G401 (cell line): Measurements from ENCODE around the gene TRMU. TPM values are rescaled to one million over a fixed set of nuclear protein-coding genes. Genes with fewer than 3 reads are reported as not detected.
"Not testable (repeated sequence)": the region's sequence is repeated elsewhere in the genome, so short reads cannot be mapped to it uniquely, and the experiment has no call there.

ENCODE experiments used
- DNase-seq: peaks from one replicate; pipeline ENCODE4 v3.0.0-alpha.2; 2015; ENCODE audit warnings: low spot score
- in situ Hi-C: cut with HindIII; loops from 2 replicates; pipeline ENCODE4 v1.10.0; 2016; ENCODE audit warnings: low sequenced_read_pairs, mixed read lengths
- total RNA-seq: library from RNA; depleted of rRNA; stranded (reverse); fragments of >200 nt; shearing (Covaris generic); gene quantifications from 2 replicates; pipeline ENCODE4 v1.2.3, GENCODE V29; 2014; rRNA removed

TRMU gene
- total RNA-seq, 1 experiment from 2014 or later, result 57.7 TPM

DNA sequence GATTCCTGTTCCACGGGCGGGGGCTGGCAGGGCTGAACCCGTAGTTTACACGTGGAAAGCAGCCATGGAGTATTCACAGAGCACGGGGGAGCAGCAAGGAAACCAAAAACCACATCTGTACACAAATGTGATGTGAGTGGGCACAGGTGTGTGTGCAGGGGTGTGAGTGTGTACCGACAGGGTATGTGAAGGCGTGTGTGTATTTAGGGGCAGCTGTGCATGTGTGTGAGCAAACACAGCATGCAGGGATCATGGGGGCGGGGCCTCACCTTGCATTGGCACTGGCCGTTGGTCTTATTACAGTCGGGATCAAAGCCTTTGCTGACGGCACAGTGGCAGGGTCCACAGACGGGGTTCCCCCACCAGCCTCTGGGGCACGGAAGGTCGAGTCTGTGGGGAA, 58.4 kb downstream of the TRMU start:
- in situ Hi-C loops, result no loop called here
- DNase-seq, result no peak

- in situ Hi-C loops, result no loop called here
- no peak for DNase-seq
These were observed 59.1 kb downstream of the TRMU start for GRCh38 chr22:46394622-46395021.

GRCh38 chr22:46395145-46395544, 59.6 kb downstream of the TRMU start:
- DNase-seq, result no peak
- in situ Hi-C loops, result no loop called here

- in situ Hi-C loops, DNase-seq: not testable (repeated sequence)
These were observed 61.5 kb downstream of the TRMU start for GRCh38 chr22:46397049-46397448.

DNA sequence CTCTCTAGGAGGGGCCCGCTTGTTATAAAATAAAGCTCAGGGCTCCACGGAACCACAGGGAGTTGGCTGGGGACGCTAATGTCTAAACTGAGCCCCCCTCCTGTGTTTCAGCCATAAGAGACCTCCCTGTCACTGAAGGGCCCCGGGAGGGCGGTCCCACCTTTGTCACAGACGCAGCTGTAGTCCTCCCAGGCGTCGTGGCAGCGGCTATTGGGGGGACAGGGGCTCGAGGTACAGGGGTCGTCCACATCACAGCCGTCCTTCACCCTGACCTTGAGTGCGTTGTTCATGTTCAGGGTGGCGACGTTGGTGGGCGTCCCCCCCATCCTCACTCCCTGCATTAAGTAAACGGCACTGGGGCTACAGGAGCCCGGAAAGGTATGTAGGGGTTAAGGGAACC, 62.0 kb downstream of the TRMU start:
- DNase-seq, result no peak
- in situ Hi-C loops, result no loop called here

DNA sequence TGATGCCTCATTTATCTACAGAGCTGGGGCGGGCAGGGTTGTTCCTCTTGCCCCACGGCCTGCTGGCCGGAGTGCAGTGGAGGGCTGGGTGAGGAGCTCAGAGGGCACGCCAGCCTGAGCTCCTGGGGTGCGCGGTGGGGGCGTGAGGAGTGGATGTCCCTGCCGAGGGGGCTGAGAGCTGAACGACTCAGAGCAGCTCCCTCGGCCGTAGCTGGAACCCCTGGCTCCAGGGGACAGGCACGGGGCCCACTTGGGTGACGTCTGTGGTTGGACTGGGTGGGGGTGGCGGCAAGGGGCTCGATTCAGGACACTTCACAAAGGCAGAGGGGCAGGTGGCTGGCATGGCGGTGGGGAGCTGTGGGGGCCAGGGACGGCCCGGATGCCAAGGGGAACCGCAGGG, 62.4 kb downstream of the TRMU start:
- DNase-seq, result no peak
- in situ Hi-C loops, result no loop called here

DNA sequence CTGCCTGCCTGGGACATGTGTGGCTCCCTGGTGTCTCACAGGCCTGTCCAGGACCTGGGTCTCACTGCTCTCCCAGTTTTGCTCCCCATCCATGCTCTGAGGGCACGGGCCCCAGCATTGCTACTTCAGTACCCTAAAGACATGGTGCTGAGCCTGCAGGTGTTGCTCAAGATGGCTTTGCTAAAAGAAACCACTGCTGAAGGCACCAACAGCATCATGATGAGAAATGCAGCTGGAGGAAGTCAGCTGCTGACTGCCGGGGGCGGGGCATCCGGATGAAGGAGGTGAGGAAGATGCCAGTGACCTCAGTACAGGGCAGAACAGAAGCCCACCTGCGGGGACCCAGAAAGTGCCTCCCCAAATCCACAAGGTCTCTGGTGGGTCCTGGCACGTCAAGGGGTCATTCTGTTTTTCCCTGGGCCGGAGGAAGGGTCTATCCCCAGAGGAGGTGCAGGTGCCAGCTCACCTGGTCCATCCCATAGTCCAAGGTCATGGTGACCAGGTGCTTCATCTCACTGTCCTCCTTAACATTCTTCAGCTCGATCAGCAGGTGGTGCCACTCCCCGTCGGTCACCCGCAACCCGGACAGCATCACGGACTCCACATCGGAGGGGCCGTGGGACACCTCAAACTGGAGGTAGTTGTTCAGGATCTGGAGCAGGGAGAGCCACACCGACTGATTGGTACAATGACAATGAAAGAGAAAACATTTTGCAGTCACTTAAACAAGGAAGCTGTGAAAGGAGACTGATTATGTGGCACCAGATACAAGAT, 63.9 kb downstream of the TRMU start:
- in situ Hi-C loops, result no loop called here

GRCh38 chr22:46401370-46401769, 65.9 kb downstream of the TRMU start:
- in situ Hi-C loops, result no loop called here
- no peak for DNase-seq

More for the DNA sequence above, 63.9 kb downstream of the TRMU start:
- DNase-seq, result no peak

DNA sequence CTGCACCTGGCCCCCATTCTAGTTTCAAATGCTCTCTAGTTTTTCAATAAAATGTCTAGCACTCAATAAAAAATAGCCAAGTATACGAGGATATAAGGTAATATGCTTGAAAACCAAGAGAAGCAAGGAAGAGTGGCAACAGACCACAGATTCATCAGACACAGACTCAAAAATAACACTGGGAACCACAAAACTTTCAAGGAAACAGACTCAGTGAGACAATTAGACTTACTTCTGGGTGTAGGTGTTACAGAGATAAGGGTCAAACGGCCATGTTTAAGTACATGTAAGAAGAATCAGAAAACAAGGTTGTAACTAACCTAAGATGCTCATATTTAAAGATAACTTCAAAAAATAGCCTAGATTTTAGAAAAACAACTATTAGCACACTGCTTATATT, 67.0 kb downstream of the TRMU start:
- DNase-seq, result no peak
- in situ Hi-C loops, result no loop called here

DNA sequence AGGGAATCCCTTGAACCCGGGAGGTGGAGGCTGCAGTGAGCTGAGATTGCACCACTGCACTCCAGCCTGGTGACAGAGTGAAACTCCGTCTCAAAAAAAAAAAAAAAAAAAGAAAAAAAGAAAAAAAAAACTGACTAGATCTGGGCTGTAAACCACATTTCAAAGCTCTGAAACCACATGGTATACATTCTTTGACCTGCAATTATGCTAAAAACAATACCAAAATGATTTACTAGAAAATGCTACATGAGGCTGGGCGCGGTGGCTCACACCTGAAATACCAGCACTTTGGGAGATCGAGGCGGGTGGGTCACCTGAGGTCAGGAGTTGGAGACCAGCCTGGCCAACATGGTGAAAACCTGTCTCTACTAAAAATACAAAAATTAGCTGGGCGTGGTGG, 68.4 kb downstream of the TRMU start:
- DNase-seq, in situ Hi-C loops: not testable (repeated sequence)

DNA sequence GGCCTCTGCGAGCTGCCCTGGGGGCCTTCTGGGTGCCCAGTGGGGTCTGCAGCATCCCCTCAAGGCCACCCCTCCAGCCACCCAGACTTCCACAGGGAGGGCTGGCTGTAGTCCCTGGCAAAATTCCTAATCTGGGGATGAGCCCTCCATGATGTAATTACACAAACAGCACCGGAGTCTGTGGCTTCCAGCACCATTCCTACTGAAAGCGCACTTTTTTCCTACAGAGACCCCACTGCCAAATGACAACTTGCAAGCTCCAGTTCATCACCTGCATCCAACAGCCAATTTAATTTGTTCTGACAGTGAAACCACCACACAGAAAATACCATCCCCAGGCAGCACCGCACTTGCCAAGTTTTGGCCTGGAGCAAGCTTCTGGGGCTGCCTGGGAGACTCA, 70.4 kb downstream of the TRMU start:
- in situ Hi-C loops, result no loop called here
- peak; percentile 6 for DNase-seq

- in situ Hi-C loops, result no loop called here
- DNase-seq, result no peak
These were observed 70.8 kb downstream of the TRMU start for GRCh38 chr22:46406349-46406748.

GRCh38 chr22:46406791-46407190, 71.3 kb downstream of the TRMU start:
- DNase-seq, result no peak
- in situ Hi-C loops, result no loop called here

Other genes with a start within 250 kb of the TRMU start
- gene PPARA, start 185.2 kb upstream of the TRMU start, total RNA-seq, result 1.7 and 3.2 TPM in 2 replicates
- 38.4 and 49.2 TPM in 2 replicates for gene CDPF1, start 85.4 kb upstream of the TRMU start, total RNA-seq
- not detected in 2 replicates for gene PKDREJ, start 72.4 kb upstream of the TRMU start, total RNA-seq
- gene TTC38, start 67.7 kb upstream of the TRMU start, total RNA-seq, result 28.2 and 37.7 TPM in 2 replicates
- 23.4 and 46.3 TPM in 2 replicates for gene GTSE1, start 38.8 kb upstream of the TRMU start, total RNA-seq
- 5.5 and 10.1 TPM in 2 replicates for gene CELSR1, start 201.9 kb downstream of the TRMU start, total RNA-seq